Aorta (tissue), 5 donors: Measurements from ENCODE around the gene RNF180. TPM values are rescaled to one million over a fixed set of nuclear protein-coding genes. Genes with fewer than 3 reads are reported as not detected.

Source experiments
- ATAC-seq: fragments of 200-7000 bp; cut with Tn5 transposase; one replicate; pipeline ENCODE4 v1.9.1; 2022; ENCODE audit warnings: moderate library complexity; ENCODE audit not compliant: low FRiP score
- DNase-seq, 2 donors: peaks; one replicate each; pipeline ENCODE4 v3.0.0-alpha.2; 2020
- H3K27ac ChIP-seq, 2 donors: one replicate each; pipeline ENCODE4 v1.5.1; 2013; ENCODE audit warnings: low read length in 2 of 2, mild to moderate bottlenecking in 2 of 2, moderate library complexity in 2 of 2, control low read depth in 1 of 2, inconsistent platforms in 1 of 2, low read depth in 1 of 2
- H3K27me3 ChIP-seq, 2 donors: one replicate each; pipeline ENCODE4 v1.6.1; 2013; ENCODE audit warnings: control low read depth in 1 of 2, low read length in 1 of 2, mild to moderate bottlenecking in 1 of 2, moderate library complexity in 1 of 2; ENCODE audit not compliant: insufficient read depth in 2 of 2, control insufficient read depth in 1 of 2
- H3K36me3 ChIP-seq, 2 donors: one replicate each; pipeline ENCODE4 v1.6.1; 2013; ENCODE audit warnings: control low read depth in 1 of 2, low read length in 1 of 2, mild to moderate bottlenecking in 1 of 2; ENCODE audit not compliant: insufficient read depth in 2 of 2, control insufficient read depth in 1 of 2
- H3K4me1 ChIP-seq, 2 donors: one replicate each; pipeline ENCODE4 v1.6.1; 2013; ENCODE audit warnings: low read length in 2 of 2, control low read depth in 1 of 2, mild to moderate bottlenecking in 1 of 2, moderate library complexity in 1 of 2; ENCODE audit not compliant: insufficient read depth in 2 of 2, control insufficient read depth in 1 of 2
- H3K4me3 ChIP-seq, 2 donors: one replicate each; pipeline ENCODE4 v1.5.1; 2013; ENCODE audit warnings: low read length in 2 of 2, control low read depth in 1 of 2, mild to moderate bottlenecking in 1 of 2
- H3K9me3 ChIP-seq: one replicate; pipeline ENCODE4 v1.6.1; 2013; ENCODE audit warnings: mild to moderate bottlenecking, low read length; ENCODE audit not compliant: control insufficient read depth
- WGBS, 2 donors: extraction: QIAGEN DNeasy Blood & Tissue Kit; methylation state at CpG; one replicate each; pipeline ENCODE4 v1.1.7; 2013; 5-methylcytosine and 5-hydroxymethylcytosine counted together
- intact Hi-C, 2 donors: fragments of 100-400 bp; cut with DNase I; formaldehyde crosslinking; loops; one replicate each; pipeline versions ENCODE4 v1.14.2 to v1.15.0; 2022
- long read RNA-seq, 2 donors: library from polyadenylated mRNA; unstranded; transcript quantifications; one replicate each; pipeline ENCODE4 v2.0.0, GENCODE V29; 2020 to 2021
- polyA plus RNA-seq, 2 donors: library from polyadenylated mRNA; stranded (reverse); fragments of 200-250 nt; gene quantifications; one replicate each; pipeline ENCODE4 v1.2.3, GENCODE V29; 2013
- total RNA-seq, 2 donors: library from RNA; stranded (reverse); fragmentation: NEBNext Ultra II Directional; extraction: Animal tissue kit (Norgen Biotek cat#: 25700); gene quantifications; one replicate each; pipeline ENCODE4 v1.2.1, GENCODE V29; 2021
- donor health status: healthy with polysubstance abuse.
- donor health status: Bipolar disorder and iron deficiency.
- donor health status: DM: no; HTN: no; CAD: no.
- donor health status: DM: no; HTN: no; CAD: no.
- donor health status: DM: yes; HTN: yes; CAD: no.

Gene RNF180
- 10 to 100 TPM; 29.2 to 44.5 TPM for total RNA-seq
- 10 to 100 TPM in 1 of 2 donors, 1 to 10 TPM in 1; 6.1 to 10.2 TPM for polyA plus RNA-seq
- long read RNA-seq, donor 1, full-length matches to known transcripts: 34 of 76 reads
- long read RNA-seq, donor 1, partial matches to known transcripts: 15 of 76 reads
- long read RNA-seq, donor 1, other reads (novel, unspliced or antisense): 27 of 76 reads
- long read RNA-seq, donor 2, full-length matches to known transcripts: 11 of 25 reads
- long read RNA-seq, donor 2, partial matches to known transcripts: 1 of 25 reads
- long read RNA-seq, donor 2, other reads (novel, unspliced or antisense): 13 of 25 reads

GRCh38 chr5:64165500-64166200 lies at the start of gene RNF180:
Gene RNF180 (plus strand): TSS chr5:64165843. CDS start chr5:64200808, 34,965 bp downstream.
- H3K4me1 ChIP-seq: peaks cover 0 to 2% of the 10 kb centered on the region in 2 donors
- peak; percentile 88 for ATAC-seq
- H3K9me3 ChIP-seq: no peaks in the 10 kb centered on the region
- H3K36me3 ChIP-seq: no peaks in the 10 kb centered on the region
- peak; percentile 64 to 88 for DNase-seq
- WGBS, 2 donors: 0 to 1% methylated on average over 81 to 88 of the region's 88 CpGs
- intact Hi-C loops: loop anchor here in 1 of 2 donors (10.0 kb wide), 1 partner anchor 339 kb away; the partner anchor contains the start of gene RGS7BP
- H3K27me3 ChIP-seq: no peaks in the 10 kb centered on the region
- peak within 1 kb of the TSS; percentile 69 to 78 for H3K4me3 ChIP-seq
- peak within 1 kb of the TSS; percentile 47 to 86 for H3K27ac ChIP-seq

- no peak for ATAC-seq
- WGBS, 2 donors: 14 to 30% methylated on average over 1 of the region's 1 CpG
- intact Hi-C loops: no loop called here
Measured at GRCh38 chr5:64125521-64125920, 40.1 kb upstream of the RNF180 start.

GRCh38 chr5:64126202-64126741 lies 39.4 kb upstream of the RNF180 start:
- H3K36me3 ChIP-seq: no peaks in the 10 kb centered on the region
- H3K27ac ChIP-seq: no peak overlapping the region
- ATAC-seq (no peak), DNase-seq (no peak)
- H3K4me1 ChIP-seq: no peaks in the 10 kb centered on the region
- no peaks in the 10 kb centered on the region for H3K27me3 ChIP-seq
- no peak overlapping the region for H3K4me3 ChIP-seq
- H3K9me3 ChIP-seq: no peaks in the 10 kb centered on the region
- intact Hi-C loops: no loop called here

More at GRCh38 chr5:64125521-64125920, 40.1 kb upstream of the RNF180 start:
- no peaks in the 10 kb centered on the region for H3K27me3 ChIP-seq
- no peak for DNase-seq
- no peaks in the 10 kb centered on the region for H3K9me3 ChIP-seq
- H3K4me3 ChIP-seq: no peak overlapping the region
- H3K27ac ChIP-seq: no peak overlapping the region
- no peaks in the 10 kb centered on the region for H3K4me1 ChIP-seq
- no peaks in the 10 kb centered on the region for H3K36me3 ChIP-seq

- no peak for DNase-seq
- intact Hi-C loops: loop anchor here in 1 of 2 donors (10.0 kb wide), 1 partner anchor 475 kb away; no protein-coding TSS in a partner anchor
- 89% methylated on average over 3 of the region's 3 CpGs for WGBS, 2 donors
Measured at GRCh38 chr5:64140018-64140417, 25.6 kb upstream of the RNF180 start.

GRCh38 chr5:64144425-64145215 lies 21.0 kb upstream of the RNF180 start:
- intact Hi-C loops: loop anchor here (5.0 to 10.0 kb wide), 4 partner anchors 67 to 470 kb away; no protein-coding TSS in a partner anchor
- Histone ChIP-seq H3K36me3 (no peaks in the 10 kb centered on the region), H3K27me3 (no peaks in the 10 kb centered on the region), H3K4me3 (no peak overlapping the region), H3K4me1 (peaks cover 0 to 1% of the 10 kb centered on the region in 2 donors), H3K27ac (peak overlapping the region; percentile 45 to 93), H3K9me3 (no peaks in the 10 kb centered on the region)
- 14 to 26% methylated on average over 1 of the region's 1 CpG for WGBS, 2 donors
- ATAC-seq (peak; percentile 68), DNase-seq (no peak)

More at GRCh38 chr5:64140018-64140417, 25.6 kb upstream of the RNF180 start:
- H3K9me3 ChIP-seq: no peaks in the 10 kb centered on the region
- no peak overlapping the region for H3K27ac ChIP-seq
- no peaks in the 10 kb centered on the region for H3K36me3 ChIP-seq
- H3K27me3 ChIP-seq: no peaks in the 10 kb centered on the region
- H3K4me1 ChIP-seq: no peaks in the 10 kb centered on the region
- ATAC-seq: no peak
- no peak overlapping the region for H3K4me3 ChIP-seq

GRCh38 chr5:64145216-64145895 lies 20.3 kb upstream of the RNF180 start:
- Histone ChIP-seq H3K4me1 (peaks cover 0 to 1% of the 10 kb centered on the region in 2 donors), H3K36me3 (no peaks in the 10 kb centered on the region), H3K27ac (peak overlapping the region in 1 of 2 donors; percentile 68), H3K4me3 (no peak overlapping the region), H3K9me3 (no peaks in the 10 kb centered on the region), H3K27me3 (no peaks in the 10 kb centered on the region)
- WGBS, 2 donors: 3 to 5% methylated on average over 4 of the region's 4 CpGs
- intact Hi-C loops: loop anchor here (5.0 to 10.0 kb wide), 4 partner anchors 68 to 469 kb away; no protein-coding TSS in a partner anchor
- DNase-seq (no peak), ATAC-seq (peak; percentile 4)

- WGBS, 2 donors: 69 to 82% methylated on average over 2 of the region's 2 CpGs
- Histone ChIP-seq H3K4me1 (peaks cover 0 to 1% of the 10 kb centered on the region in 2 donors), H3K27me3 (no peaks in the 10 kb centered on the region), H3K9me3 (no peaks in the 10 kb centered on the region), H3K27ac (no peak overlapping the region), H3K36me3 (no peaks in the 10 kb centered on the region), H3K4me3 (no peak overlapping the region)
- no peak for ATAC-seq
- intact Hi-C loops: loop anchor here (5.0 to 10.0 kb wide), 4 partner anchors 70 to 467 kb away; no protein-coding TSS in a partner anchor
- DNase-seq: no peak
Measured at GRCh38 chr5:64147379-64147778, 18.3 kb upstream of the RNF180 start.
